K562 treated with DMSO at 1 percent for 12 hours (cell line): Measurements from ENCODE around the gene THAP4. TPM values are rescaled to one million over a fixed set of nuclear protein-coding genes. Genes with fewer than 3 reads are reported as not detected.

Experiments
- total RNA-seq: library from RNA; unstranded; fragments of 300-600 nt; gene quantifications from 2 replicates; pipeline ENCODE4 v1.2.3, GENCODE V29; 2022; ENCODE audit not compliant: insufficient read depth

THAP4 gene
- 34.7 and 35.5 TPM in 2 replicates for total RNA-seq

DNA sequence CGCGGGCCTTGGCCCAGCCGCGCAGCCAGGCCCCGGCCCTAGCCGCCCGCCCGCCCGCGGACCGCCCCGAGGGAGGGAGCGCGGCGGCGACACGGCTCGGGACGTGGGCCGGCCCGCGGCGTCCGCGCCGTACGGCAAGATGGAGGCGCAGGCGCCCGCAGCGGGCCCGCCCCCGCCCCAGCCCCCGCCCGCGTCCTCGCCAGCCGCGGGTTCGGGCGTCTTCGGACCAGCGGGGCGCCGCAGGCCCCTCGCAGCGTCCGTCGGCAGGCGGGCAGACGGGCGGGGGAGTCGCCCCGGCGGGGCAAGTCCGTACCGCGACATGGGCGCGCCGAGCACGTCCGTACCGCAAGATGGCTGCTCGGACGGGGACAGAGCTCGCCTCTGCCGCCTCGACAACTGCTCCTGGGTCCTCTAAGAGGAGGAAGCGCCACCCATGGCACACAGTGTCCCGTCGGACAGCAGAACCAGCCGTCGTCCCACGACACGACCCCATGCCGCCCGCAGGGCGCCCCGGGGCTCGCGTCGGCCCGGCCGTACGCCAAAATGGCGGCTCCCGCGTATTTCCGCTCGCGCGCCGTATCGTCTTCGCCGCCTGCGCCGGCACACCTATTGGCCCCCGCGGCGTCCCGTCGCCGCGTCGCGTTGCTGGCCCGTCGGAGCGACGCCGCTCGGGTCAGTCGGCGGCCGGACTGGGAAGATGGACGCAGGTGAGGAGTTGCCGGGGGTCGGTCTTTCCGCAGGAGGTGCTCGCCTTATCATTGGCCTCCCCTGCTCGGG, at the start of gene THAP4, which contains the start of gene ATG4B:
Gene THAP4 (minus strand): TSS at position 141 of the 777 bp plus-strand sequence. CDS start 141 bp downstream, outside the sequence.
Gene ATG4B (plus strand): TSS at position 676 of the 777 bp plus-strand sequence. CDS start 22 bp downstream, at position 698.

GRCh38 chr2:241558532-241559322, 78.2 kb downstream of the THAP4 start, which contains the start of gene BOK:
Gene BOK (plus strand): TSS chr2:241558745. CDS start chr2:241559484, 739 bp downstream.

Other genes starting within 250 kb of the THAP4 start
- gene STK25, start 128.6 kb downstream of the THAP4 start, total RNA-seq, result 72.7 and 78.1 TPM in 2 replicates
- 2.0 and 2.1 TPM in 2 replicates for gene BOK, start 78.4 kb downstream of the THAP4 start, total RNA-seq
- 54.4 and 62.5 TPM in 2 replicates for gene ATG4B, start 535 bp upstream of the THAP4 start, total RNA-seq
- 99.0 and 131 TPM in 2 replicates for gene DTYMK, start 49.7 kb upstream of the THAP4 start, total RNA-seq
- gene ING5, start 64.9 kb upstream of the THAP4 start, total RNA-seq, result 9.3 and 22.2 TPM in 2 replicates
- gene D2HGDH, start 97.5 kb upstream of the THAP4 start, total RNA-seq, result 7.8 and 12.0 TPM in 2 replicates
- gene GAL3ST2, start 139.7 kb upstream of the THAP4 start, total RNA-seq, result not detected in 2 replicates
- 0.56 and 1.8 TPM in 2 replicates for gene NEU4, start 172.0 kb upstream of the THAP4 start, total RNA-seq
- not detected in 2 replicates for gene PDCD1, start 221.7 kb upstream of the THAP4 start, total RNA-seq
- gene RTP5, start 232.6 kb upstream of the THAP4 start, total RNA-seq, result not detected in 2 replicates